Measurements from ENCODE around the gene C15orf39.

DNA sequence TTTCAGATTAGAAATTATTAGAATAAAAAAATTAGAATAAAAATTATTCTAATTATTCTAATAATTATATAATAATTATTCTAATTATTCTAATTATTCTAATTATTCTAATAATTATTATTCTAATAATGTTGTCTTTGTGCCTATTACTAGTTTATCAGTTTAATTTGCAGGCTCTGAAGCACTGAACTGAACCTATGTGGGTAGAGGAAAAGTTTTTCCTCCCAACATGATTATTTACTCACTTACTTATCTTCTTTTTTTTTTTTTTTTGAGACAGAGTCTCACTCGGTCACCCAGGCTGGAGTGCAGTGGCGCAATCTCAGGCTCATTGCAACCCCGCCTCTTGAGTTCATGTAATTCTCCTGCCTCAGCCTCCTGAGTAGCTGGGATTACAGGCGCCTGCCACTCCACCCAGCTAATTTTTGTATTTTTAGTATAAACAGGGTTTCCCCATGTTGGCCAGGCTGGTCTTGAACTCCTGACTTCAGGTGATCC is 39.7 kb upstream of the C15orf39 start:
- TF ChIP-seq, protein P1, sequence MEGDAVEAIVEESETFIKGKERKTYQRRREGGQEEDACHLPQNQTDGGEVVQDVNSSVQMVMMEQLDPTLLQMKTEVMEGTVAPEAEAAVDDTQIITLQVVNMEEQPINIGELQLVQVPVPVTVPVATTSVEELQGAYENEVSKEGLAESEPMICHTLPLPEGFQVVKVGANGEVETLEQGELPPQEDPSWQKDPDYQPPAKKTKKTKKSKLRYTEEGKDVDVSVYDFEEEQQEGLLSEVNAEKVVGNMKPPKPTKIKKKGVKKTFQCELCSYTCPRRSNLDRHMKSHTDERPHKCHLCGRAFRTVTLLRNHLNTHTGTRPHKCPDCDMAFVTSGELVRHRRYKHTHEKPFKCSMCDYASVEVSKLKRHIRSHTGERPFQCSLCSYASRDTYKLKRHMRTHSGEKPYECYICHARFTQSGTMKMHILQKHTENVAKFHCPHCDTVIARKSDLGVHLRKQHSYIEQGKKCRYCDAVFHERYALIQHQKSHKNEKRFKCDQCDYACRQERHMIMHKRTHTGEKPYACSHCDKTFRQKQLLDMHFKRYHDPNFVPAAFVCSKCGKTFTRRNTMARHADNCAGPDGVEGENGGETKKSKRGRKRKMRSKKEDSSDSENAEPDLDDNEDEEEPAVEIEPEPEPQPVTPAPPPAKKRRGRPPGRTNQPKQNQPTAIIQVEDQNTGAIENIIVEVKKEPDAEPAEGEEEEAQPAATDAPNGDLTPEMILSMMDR (IDR thresholded peaks at IDR 0.05; ENCODE audit: insufficient read depth, low read length, poor library complexity, severe bottlenecking), result no peak
- no peak for TF ChIP-seq EZH2phosphoT487 (conservative IDR thresholded peaks at IDR 0.05; ENCODE audit: low read length)

Data from SU-DHL-6 (cell line).